GM12873 (cell line): ENCODE data around the gene PTGR2.

Source experiments
- TF ChIP-seq, protein P1 (sequence below): IDR thresholded peaks from 2 replicates; pipeline ENCODE4 v1.5.1; 2012; ENCODE audit warnings: low read depth, mild to moderate bottlenecking, moderate library complexity, low read length, control low read depth; ENCODE audit not compliant: insufficient read depth; ENCODE audit errors: missing control alignments

PTGR2 gene

DNA sequence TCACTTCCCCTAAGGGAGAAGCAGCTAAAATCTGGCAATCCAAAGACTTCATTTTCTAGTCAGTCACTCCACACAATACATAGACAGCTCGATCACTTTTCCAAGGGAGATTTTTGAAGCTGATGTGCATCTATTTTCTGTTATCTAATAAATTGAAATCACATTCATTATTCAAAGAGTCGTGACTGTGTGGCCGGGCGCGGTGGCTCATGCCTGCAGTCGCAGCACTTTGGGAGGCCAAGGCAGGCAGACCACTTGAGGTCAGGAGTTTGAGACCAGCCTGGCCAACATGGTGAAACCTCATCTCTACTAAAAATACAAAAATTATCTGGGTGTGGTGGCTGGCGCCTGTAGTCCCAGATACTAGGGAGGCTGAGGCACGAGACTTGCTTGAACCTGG lies 27.1 kb upstream of the PTGR2 start:
- TF ChIP-seq, protein P1, sequence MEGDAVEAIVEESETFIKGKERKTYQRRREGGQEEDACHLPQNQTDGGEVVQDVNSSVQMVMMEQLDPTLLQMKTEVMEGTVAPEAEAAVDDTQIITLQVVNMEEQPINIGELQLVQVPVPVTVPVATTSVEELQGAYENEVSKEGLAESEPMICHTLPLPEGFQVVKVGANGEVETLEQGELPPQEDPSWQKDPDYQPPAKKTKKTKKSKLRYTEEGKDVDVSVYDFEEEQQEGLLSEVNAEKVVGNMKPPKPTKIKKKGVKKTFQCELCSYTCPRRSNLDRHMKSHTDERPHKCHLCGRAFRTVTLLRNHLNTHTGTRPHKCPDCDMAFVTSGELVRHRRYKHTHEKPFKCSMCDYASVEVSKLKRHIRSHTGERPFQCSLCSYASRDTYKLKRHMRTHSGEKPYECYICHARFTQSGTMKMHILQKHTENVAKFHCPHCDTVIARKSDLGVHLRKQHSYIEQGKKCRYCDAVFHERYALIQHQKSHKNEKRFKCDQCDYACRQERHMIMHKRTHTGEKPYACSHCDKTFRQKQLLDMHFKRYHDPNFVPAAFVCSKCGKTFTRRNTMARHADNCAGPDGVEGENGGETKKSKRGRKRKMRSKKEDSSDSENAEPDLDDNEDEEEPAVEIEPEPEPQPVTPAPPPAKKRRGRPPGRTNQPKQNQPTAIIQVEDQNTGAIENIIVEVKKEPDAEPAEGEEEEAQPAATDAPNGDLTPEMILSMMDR, result no peak

DNA sequence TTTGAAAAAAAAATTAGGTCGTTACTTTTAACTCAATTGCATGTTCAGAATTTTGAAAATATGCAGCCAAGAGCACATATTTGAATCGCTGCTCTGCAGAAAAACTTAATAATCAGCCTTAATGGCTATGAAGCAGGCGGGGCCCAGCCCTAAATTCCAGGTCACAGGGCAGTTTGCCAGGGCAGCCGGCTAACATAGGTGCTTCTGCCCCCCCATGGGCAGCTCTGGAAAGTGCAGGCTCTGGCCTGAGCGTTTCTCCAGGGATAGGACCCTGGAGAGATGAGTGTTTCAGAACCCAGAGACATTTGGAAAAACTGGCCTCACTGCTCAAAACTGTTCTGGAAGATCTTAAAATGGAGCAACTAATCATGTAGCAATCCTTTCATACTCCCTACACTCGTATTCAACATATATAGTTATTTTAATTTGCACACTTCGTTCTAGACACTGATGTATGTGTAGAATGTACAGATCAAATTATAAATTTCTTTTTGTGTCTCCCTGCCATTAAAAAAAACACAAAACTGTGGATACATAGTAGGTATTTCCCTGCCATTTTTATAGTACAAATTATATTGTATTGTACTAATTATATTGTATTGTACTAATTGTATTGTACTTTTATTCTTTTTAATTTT lies 26.0 kb upstream of the PTGR2 start:
- TF ChIP-seq, protein P1, result peak; percentile 94

DNA sequence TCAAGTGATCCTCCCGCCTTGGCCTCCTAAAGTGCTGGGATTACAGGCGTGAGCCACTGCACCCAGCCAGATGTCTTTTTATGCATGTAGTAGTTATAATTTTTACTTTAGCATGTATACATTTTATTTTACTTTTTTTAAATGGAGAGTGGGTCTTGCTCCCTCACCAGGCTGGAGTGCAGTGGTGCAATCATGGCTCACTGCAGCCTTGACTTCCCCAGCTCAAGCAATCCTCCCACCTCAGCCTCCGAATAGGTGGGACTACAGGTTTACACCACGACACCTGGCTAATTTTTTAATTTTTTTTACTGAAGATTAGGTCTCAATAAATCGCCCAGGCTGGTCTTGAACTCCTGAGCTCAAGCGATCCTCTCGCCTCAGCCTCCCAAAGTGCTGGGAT lies 24.4 kb upstream of the PTGR2 start:
- TF ChIP-seq, protein P1, result peak; percentile 46

DNA sequence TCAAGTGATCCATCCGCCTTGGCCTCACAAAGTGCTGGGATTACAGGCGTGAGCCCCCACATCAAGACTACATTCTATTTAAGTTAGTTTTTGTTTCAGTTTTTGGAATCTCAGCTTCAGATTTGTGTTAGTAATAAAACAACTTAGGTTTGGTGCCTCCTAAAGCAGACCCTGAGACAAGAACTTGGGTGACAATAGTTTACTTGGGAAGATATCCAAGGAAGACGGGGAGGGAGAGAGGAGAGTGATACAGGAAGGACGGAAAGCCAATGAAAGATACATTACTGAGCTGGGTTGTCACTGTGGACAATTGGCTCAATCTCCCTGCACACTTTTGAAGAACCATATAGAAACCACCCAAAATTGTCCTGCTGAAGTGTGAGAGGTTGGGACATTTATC lies 22.6 kb upstream of the PTGR2 start:
- TF ChIP-seq, protein P1, result no peak

DNA sequence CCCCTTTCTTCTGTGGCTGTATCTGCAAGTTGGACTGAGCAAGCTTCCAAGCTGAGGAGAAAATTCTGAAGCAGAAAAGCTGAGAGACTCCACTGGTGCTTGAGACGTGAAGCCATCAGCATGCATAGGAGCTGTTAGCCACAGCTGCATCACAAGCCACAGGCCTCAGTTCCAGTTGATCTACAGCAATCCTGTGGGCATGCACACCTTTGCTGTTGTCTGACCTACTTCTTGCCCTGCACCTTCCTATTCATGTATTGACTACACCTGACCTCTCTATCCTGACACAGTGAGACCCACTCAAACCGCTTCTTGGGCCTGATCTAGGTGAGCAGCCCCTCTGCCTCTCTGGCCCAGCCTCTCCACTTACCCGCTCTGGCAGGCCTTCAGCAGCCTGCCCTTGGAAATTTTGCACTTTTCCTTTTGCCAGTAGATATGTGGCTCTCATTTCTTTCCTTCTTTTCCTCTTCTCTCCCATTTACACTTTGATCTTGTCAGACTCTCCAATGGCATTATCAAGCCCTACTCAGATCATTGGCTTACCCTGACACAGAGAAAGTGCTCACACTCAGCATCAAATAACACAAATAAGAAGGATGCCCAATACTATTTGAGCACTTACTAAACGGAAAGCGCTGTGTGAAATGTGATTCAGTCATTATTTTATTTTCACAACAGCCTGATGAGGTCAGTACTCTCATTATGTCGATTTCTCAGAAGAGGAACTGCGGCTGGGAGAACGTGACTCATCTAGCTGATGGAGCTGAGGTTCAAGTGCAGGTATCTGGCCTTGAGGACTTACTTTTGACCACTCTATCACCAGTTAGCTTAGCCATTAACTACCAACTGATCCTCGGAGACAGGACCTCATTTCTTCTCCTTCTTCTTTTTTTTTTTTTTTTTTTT lies 21.9 kb upstream of the PTGR2 start:
- TF ChIP-seq, protein P1, result no peak

DNA sequence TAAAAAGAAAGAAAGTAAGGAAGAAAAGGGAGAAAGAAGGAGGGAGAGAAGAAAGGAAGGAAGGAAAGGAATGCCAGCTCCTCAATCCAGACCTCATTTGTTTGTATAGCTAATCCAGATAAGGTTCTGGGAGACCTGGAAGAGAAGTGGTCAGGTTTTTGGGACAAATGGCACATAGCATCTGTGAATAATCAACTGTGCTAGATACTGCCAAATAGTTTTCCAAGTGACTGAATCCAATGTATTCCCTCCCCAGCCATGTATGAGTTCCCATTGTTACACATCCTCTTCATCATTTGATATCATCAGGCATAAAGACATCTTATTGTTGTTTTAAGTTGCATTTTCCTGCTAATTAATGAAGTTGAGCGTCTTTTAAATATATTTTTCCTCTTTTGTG lies 18.6 kb upstream of the PTGR2 start:
- TF ChIP-seq, protein P1, result no peak

DNA sequence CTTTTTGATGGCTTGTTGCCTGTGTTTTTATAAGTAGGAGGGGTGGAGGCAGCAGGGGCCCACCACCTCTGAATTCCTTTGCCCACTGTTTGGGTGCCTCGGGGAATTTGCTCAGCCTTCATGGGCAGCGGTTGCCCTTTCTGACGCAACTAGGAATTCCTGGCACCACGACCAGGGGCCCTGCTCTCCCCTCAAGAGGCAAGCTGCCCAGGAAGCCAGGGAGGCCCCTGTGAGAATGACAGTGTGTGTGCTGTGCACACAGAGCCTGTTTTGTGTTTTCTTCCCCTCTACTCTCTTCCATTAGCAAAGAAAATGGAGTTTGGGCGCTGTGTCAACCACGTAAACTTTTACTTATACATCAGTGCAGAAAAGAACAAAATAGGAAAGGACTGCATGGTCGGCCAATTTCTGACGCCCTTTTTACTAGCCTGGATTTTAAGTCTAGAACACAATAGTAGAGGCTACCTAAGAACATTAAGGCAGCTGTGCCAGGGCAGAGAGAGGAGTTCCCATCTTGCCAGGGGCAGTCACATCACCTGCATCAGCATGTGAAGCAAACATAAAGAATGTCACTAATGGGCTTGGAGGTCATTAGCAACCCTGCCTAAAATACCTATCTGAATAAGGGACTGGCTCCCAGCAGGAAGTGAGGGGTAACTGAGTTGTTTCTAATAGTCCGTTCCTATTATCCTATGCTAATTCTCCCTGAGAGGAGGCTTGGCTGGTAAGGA lies 17.9 kb upstream of the PTGR2 start:
- TF ChIP-seq, protein P1, result no peak
